ENCODE measurements around the gene BLCAP.
"Not testable (repeated sequence)": the region's sequence is repeated elsewhere in the genome, so short reads cannot be mapped to it uniquely, and the experiment has no call there.

BLCAP gene

DNA sequence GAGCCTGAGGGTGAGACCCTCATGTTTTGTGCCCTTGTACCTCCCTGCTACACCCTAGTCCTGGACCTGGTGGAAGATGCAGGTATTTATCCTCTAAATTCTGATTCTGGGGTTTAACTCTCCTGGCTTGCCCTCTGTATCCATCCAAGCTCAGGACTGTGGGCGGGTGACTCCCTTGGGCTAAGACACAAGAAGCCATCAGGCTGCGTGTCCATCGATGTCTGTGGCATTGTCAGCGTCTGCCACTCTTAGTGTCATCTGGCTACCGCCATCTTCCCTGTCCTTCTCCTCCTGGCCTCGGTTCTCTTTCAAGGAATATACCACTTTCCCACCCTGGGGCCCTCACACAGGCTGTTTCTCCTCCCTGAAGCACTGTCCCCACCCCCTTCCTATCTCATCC lies 28.9 kb upstream of the BLCAP start:
- no peak for DNase-seq

DNA sequence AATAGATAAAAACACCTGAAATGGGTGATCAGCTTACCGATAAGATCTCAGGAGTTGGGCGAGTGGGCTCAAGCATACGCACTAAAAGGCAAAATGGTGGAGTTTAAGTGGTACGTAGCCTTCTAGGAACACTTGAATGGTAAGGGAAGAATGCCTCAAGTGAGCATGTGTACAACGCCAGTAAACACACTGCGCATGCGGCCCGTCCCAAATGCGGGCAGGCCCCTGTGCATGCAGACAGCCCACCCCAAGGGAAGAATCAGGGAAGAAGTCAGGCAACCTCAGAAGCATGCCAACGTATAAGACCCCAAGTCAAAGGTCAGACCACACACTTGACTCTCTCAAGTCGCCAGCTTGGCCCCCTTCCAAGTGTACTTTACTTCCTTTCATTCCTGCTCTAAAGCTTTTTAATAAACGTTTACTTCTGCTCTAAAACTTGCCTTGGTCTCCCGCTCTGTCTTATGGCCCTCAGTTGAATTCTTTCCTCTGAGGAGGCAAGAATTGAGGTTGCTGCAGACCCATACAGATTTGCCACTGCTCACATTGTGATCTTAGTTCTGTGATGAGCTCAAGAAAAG lies 27.1 kb upstream of the BLCAP start:
- not testable (repeated sequence) for DNase-seq

DNA sequence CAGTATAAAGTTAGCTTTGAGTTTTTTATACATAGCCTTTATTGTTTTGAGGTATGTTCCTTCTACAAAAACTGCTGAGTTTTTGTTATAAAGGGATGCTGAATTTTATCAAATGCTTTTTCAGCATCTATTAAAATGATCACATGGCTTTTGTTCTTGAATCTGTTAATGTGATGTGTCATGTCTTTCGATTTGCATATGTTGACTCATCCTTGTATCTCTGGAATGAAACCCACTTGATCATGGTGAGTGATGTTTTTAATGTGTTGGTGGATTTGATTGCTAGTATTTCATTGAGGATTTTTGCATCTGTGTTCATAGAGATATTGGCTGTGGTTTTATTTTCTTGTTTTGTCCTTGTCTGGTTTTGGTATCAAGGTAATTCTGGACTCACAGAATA lies 24.7 kb upstream of the BLCAP start:
- DNase-seq: no peak

DNA sequence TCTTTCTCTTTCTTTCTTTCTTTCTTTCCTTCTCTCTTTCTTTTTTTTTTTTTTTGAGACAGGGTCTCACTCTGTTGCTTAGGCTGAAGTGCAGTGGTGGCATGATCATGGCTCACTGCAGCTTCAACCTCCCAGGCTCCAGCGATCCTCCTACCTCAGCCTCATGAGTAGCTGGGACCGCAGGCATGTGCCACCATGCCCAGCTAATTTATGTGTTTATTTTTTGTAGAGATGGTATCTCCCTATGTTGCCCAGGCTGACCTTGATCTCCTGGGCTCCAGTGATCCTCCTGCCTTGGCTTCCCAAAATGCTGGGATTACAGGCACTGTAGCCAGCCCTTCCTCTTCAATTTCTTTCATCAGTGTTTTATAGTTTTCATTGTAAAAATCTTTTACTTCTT lies 24.0 kb upstream of the BLCAP start:
- DNase-seq: not testable (repeated sequence)

DNA sequence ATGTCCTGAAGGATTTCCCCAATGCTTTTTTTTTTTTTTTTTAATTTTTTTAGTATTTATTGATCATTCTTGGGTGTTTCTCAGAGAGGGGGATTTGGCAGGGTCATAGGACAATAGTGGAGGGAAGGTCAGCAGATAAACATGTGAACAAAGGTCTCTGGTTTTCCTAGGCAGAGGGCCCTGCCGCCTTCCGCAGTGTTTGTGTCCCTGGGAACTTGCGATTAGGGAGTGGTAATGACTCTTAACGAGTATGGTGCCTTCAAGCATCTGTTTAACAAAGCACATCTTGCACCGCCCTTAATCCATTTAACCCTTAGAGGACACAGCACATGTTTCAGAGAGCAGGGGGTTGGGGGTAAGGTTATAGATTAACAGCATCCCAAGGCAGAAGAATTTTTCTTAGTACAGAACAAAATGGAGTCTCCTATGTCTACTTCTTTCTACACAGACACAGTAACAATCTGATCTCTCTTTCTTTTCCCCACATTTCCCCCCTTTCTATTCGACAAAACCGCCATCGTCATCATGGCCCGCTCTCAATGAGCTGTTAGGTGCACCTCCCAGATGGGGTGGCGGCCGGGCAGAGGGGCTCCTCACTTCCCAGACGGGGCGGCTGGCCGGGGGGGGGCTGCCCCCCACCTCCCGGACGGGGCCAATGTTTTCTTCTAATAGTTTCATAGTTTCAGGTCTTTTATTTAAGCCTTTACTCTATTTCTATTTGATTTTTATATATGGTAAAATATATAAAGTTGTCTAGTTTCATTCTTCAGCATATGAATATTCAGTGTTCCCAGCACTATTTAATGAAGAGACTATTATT lies 22.6 kb upstream of the BLCAP start:
- not testable (repeated sequence) for DNase-seq

DNA sequence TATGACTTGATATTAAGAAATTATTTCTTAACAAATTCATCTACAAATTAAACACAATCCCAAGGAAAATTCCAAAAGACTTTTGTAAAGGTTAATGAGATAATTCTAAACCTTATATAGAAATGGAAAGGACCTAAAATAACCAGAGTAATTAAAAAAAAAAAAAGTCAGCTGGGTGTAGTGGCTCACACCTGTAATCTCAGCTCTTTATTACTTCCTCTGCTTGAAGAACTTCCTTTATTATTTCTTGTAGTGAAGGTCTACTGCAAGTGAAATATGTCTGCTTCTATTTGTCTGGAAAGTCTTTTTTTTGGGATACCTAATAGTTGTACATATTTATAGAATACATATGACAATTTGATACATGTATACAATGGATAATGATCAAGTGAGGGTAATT lies 20.2 kb upstream of the BLCAP start:
- DNase-seq: no peak

DNA sequence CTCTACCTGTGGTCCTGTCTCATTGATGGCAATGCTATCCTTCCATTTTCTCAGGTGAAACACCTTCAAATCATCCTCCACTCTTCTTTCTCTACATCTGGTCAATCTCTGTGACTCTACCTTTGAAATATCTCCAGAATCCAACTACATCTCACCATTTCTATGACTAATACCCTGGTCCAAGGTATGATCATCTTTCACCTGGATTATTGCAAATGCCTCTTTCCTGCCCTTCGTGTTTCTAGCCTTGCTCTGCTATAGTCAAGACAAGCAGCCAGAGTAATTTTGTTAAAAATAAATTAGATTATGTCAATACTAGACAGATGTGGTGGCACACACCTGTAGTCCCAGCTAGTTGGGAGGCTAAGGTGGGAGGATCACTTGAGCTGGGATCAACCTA lies 17.8 kb upstream of the BLCAP start:
- DNase-seq: no peak

DNA sequence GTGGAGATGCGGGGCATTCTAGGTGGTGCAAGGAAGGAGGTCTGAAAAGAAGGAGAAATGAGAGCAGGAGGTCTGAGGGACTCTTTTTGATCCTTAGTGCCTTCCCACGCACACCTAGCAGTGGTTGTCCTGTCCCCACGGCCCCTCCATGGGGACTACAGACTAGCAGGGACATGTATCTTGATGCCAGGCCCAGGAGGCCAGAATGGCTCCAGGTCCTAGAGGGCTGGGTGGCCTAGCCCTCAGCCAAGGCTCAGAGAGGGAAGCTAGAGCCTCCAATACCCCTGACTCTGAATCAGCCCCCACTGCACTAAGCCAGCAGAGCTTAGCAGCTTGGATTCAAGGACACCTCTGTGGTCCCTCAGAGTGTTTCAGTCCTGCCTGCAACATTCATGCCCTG lies 16.7 kb upstream of the BLCAP start:
- no peak for DNase-seq

DNA sequence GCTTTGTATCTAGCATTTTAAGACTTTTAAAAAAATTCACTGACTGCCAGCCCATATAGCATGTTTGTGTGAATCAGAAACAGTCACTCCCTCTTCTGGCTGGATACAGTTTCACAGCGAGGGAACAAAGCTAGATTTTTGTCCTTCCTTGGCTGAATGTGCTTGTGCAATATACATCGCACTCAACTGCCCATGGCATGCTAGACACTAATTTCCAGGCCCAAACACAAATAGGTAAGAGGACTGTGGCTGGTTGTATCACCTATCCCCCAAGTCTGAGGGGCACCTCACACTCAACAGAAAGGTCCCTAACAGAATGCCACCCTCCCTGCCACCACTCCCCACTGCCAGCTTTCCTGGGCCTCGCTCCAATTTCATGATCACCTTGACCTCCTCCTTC lies 16.2 kb upstream of the BLCAP start:
- DNase-seq: no peak

DNA sequence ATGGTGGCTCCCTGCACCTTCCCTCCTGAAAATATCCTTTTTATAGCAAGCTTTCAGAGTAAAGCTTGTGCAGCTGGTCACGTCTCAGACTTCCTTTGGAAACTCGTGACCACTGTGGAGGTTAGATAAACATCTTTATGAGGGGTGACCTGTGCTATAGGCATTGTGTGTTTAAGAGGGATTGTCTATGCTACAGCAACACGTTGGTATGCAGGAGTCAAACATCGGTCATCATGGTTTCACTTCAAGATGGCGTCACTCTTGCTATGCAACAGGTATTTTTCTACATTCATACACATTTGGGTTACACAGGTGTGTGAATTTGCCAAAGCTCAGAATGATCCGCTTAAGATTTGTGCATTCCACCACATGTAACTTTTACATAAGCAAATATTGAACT lies 14.6 kb upstream of the BLCAP start:
- DNase-seq: no peak

DNA sequence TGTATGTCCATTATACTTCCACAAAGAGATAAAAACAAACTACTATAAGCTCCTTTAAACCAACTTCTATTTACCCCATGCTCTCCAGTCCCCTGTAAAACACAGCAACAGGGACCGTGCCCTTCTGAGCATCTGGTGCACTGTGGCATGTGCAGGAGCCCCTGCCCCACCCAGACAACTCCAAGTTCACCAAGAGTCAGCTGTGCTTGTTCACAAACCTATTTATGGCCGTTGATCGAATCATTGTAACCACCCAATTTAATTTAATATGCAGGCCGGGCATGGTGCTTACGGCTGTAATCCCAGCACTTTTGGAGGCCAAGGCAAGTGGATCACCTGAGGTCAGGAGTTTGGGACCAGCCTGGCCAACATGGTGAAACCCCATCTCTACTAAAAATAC lies 13.7 kb upstream of the BLCAP start:
- DNase-seq: no peak

DNA sequence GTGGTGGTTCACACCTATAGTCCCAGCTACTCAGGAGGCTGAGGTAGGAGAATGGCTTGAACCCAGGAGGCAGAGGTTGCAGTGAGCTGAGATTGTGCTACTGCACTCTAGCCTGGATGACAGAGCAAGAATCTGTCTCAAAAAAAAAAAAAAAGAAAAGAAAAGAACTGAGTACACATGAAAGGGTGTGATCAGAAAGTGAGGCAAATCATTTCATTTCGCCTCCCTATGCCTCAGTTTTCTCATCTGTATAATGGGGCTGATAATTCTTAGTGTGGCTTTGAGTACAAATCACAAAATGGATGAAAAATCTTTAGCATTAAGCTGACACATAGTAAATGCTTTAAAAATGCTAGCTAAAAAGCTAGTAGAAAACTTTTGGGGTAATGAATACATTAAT lies 13.2 kb upstream of the BLCAP start:
- not testable (repeated sequence) for DNase-seq

DNA sequence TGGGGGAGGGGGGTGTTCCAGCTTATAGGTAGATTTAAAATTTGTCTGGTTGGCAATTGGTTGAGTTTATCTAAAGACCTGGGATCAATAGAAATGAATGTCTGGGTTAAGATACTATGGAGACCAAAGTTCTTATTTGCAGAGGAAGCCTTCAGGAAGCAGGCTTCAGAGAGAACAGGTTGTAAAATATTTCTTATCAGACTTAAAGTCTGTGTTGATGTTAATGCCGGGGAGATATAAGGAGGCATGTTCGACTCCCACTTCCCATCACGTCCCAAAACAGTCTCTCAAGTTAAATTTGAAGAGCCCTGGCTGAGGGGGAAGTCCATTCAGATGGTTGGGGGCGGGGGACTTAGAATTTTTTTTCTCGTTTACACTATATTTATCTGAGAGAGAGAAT lies 12.3 kb upstream of the BLCAP start:
- no peak for DNase-seq

DNA sequence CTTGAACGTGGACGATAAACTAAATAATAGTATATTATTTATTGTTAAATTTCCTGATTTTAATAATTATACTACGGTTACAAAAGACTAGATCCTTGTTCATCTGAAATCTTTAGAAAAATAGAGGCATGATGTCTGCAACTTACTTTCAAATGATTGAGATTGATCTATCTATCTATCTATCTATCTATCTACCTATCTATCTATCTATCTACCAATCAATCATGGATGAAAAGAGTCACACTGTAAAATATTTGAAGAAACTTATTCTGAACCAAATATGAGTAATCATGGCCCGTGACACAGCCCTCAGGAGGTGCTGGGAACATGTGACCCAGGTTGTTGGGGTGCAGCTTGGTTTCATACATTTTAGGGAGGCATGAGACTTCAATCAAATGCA lies 11.7 kb upstream of the BLCAP start:
- no peak for DNase-seq

DNA sequence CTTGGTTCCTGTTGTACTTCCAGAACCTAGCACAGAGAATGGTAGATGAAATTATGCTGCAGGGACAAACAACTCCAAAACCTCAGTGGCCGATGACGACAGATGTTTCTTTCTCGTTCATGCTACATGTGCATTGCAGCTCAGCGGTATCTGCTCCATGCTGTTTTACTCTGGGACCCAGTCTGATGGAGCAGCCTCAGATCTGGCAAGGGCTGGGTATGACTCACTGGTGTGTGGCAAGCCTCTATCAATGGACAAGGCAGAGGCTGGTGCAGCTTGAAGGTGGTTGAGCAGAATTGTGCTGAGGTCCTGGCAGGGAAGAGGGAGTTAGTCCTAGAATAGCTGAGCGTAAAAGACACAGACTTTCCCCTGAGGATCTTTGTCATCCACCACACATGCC lies 10.3 kb upstream of the BLCAP start:
- no peak for DNase-seq

DNA sequence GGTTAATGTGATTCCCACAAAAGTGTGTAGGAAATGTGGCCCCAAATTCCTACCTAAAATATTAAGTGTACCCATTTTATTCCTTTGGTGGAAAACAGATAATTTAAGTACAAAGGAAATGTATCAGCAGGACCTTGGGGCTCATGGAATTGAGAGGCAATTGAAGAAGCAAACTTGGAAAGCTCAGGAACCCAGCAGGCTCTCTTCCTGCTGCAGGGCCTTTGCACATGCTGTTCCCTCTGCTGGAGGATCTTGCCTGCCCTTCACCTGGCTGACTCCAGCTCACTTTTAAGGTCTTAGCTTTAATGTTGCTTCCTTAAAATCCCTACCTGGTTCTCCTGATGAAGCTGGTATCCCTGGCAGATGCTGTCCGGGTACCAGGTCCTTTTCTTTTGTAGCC lies 9.8 kb upstream of the BLCAP start:
- no peak for DNase-seq

DNA sequence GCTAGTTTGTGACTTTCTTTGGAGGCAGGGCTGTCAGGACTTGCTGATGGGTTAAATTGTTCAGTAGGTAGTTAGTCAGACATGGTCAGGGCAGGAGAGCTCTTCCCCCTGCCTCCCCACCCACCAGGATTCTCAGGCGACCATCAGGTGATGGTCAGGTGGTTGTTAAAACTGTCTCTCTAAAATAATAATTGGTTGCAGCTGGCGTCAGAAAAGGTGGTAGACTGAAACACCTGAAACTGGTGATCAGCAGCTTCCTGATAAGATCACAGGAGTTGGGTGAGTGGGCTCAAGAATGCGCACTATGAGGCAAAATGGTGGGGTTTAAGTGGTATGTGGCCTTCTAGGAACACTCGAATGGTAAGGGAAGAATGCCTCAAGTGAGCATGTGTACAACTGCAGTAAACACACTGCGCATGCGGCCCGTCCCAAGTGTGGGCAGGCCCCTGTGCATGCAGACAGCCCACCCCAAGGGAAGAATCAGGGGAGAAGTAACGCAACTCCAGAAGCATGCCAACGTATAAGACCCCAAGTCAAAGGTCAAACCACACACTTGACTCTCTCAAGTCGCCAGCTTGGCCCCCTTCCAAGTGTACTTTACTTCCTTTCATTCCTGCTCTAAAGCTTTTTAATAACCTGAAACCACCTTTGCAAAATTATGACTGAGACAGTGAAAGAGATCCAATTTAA lies 7.9 kb upstream of the BLCAP start:
- no peak for DNase-seq

DNA sequence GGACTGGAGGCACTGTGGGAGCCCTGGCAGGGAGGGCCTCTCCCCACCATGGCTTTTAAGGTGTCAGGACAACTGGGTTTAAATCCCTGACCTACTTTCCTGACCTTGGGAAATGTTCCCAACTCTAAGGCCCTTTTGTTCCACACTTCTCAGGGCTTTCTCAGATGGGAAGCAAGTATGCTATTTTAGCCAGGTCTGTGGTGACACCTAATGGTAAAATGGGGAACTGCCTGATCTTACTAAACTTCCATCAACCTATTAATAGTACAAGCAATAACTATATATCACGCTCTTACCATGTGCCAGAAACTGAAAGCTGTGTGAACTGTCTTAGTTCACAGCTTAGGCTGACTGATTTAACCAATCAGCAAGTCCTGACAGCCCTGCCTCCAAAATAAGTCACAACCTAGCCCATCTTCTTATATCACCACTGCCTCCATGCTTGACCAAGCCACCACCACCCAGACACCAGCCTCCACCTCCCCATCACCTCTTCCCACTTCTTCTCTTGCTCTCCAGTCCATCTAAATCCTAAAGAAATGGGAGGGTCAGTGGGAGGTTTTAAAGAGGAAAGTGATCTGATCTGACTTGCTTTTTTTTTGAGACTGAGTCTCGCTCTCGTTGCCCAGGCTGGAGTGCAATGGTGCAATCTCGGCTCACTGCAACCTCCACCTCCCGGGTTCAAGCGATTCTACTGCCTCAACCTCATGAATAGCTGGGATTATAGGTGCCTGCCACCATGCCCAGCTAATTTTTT lies 6.9 kb upstream of the BLCAP start:
- DNase-seq: peak; percentile 57

DNA sequence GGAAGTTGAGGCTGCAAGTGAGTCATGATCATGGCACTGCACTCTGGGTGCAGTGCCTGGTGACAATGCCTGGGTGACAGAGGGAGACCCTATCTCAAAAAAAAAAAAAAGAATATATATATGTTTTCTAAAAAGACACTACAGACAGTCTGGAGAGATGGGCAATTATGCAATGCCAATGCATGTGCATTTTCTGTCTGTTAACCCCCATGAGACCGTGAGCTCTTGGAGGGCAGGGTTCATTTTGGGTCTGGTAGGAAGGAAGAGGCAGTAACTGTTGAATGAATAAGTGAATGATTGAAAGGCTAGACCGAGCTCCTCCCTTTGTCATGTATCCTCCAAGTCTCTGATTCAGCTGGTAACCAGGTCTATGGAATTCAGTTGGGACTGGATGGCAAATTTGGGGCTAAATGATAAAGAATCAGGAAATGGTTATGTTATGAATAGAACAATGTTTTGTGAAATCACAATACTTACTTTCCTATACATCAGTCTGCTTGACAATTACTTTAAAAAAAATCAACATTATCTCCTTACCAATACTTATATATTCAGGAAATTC lies 5.6 kb upstream of the BLCAP start:
- no peak for DNase-seq

DNA sequence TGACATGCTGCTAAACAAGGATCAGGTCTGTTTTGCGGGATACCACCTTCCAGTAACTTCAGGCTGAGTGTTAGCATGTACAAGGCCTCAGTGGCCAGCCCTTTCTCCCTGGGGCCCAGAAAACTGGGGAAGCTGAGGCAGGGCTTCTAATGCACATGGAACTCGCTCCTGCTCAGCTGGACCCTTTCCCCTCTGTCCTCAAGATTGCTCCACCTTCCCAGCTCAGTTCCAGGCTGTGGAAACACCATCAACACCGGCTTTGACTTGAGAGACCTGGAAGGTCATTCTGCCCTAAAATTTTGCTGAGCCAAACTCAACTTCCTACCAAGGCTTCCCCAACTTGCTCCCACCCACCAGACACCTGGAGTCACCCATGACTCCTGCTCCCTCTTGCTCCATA lies 4.2 kb upstream of the BLCAP start:
- no peak for DNase-seq

DNA sequence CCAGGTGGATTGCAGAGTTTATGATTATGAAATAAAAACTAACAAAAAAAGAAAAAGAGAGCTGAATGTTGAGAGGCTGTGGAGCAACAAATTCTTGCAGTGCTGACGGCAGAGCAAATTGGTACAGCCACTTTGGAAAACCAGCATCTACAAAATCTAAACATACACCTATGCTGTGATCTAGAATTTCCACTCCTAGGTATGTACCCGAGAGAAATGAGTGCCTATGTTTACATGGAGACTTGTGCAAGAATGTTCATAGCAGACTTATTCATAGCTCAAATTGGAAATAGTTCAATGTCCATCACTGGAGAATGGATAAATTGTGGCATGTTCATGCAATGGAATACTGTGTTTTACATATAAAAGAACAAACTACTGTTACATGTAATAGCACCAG lies 3.0 kb upstream of the BLCAP start:
- no peak for DNase-seq

DNA sequence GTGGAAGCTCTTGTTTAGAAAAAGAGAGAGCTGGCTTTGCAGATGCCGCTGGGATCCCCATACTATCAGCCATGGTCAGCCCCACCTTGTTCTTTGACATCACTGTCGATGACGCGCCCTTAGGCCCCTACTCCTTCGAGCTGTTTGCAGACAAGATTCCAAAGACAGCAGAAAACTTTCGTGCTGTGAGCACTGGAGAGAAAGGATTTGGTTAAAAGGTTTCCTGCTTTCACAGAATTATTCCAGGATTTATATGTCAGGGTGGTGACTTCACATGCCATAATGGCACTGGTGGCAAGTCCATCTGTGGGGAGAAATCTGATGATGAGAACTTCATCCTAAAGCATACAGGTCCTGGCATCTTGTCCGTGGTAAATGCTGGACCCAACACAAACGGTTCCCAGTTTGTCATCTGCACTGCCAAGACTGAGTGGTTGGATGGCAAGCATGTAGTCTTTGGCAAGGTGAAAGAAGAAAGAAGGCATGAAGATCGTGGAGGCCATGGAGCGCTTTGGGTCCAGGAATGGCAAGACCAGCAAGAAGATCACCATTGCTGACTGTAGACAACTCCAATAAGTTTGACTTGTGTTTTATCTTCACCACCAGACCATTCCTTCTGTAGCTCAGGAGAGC lies 2.4 kb upstream of the BLCAP start:
- no peak for DNase-seq

Data from NCI-H774 (cell line).